ENCODE results near the gene MAP2K5.

GRCh38 chr15:67852418-67852817 lies 309.9 kb downstream of the MAP2K5 start:
- TF ChIP-seq, protein P1, sequence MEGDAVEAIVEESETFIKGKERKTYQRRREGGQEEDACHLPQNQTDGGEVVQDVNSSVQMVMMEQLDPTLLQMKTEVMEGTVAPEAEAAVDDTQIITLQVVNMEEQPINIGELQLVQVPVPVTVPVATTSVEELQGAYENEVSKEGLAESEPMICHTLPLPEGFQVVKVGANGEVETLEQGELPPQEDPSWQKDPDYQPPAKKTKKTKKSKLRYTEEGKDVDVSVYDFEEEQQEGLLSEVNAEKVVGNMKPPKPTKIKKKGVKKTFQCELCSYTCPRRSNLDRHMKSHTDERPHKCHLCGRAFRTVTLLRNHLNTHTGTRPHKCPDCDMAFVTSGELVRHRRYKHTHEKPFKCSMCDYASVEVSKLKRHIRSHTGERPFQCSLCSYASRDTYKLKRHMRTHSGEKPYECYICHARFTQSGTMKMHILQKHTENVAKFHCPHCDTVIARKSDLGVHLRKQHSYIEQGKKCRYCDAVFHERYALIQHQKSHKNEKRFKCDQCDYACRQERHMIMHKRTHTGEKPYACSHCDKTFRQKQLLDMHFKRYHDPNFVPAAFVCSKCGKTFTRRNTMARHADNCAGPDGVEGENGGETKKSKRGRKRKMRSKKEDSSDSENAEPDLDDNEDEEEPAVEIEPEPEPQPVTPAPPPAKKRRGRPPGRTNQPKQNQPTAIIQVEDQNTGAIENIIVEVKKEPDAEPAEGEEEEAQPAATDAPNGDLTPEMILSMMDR (IDR thresholded peaks at IDR 0.05; ENCODE audit: low read length), result no peak
- no peak for TF ChIP-seq EZH2 (optimal IDR thresholded peaks at IDR 0.05; ENCODE audit: low read depth, low read length)
- TF ChIP-seq EZH2phosphoT487 (IDR thresholded peaks at IDR 0.05; ENCODE audit: low read length), result no peak

All from MM.1S (cell line).